Right kidney (tissue), 1 donor: ENCODE data around the gene PAN3.

ENCODE experiments used
- DNase-seq: peaks from one replicate; pipeline ENCODE4 v3.0.0-alpha.2; 2016

Gene PAN3

GRCh38 chr13:28220166-28220565 lies 81.8 kb downstream of the PAN3 start:
- no peak for DNase-seq

GRCh38 chr13:28229522-28230411 lies 91.4 kb downstream of the PAN3 start:
- no peak for DNase-seq

DNA sequence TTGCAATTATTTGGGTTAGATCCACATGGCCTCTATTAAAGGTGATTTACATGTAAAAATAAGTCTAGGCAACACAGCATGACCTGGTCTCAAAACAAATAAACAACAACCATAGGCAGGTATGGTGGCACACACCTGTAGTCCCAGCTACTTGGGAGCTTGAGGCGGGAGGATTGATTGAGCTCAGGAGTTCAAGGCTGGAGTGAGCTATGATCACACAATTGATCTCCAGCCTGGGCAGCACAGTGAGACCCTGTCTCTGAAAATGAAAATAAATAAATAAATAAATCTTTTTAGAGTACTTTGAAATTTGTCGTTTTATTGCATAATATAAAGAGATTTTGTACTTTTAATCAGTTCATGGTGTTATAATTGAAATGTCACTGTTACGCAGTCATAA lies 93.3 kb downstream of the PAN3 start:
- DNase-seq: no peak

DNA sequence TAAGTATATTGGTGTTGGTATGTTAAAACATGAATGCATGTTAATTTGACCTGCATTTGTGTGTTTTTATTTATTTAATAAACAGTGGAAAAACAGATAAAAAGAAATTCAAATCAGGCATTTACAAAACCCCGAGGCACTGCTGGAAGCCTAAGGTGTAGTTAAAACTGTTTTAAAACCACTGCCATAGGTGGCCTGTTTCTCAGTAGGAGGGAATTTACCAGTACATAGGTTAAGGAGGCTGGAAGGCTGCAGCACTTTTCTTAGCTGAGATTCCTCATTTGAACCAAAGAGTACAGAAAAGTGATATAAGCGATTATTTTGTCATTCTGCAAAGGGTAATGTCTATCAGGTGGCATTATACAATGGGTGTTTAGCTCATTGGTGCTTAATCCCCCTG lies 99.6 kb downstream of the PAN3 start:
- DNase-seq: no peak

GRCh38 chr13:28239374-28239773 lies 101.0 kb downstream of the PAN3 start:
- no peak for DNase-seq

DNA sequence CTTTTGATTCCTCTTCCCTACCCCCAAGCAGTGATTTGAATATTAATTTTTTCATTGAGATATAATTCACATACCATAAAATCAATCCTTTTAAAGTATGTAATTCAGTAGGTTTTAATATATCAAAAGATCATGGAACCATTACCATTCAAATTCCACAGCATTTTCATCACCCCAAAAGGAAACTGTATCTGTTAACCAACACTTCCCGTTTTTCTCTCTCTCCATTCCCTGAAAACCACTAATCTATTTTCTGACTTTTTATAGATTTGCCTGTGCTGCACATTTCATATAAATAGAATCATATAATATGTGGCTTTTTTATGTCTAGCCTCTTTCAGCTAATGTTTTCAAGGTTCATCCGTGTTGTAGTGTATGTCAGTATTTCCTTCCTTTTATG lies 107.1 kb downstream of the PAN3 start:
- no peak for DNase-seq

DNA sequence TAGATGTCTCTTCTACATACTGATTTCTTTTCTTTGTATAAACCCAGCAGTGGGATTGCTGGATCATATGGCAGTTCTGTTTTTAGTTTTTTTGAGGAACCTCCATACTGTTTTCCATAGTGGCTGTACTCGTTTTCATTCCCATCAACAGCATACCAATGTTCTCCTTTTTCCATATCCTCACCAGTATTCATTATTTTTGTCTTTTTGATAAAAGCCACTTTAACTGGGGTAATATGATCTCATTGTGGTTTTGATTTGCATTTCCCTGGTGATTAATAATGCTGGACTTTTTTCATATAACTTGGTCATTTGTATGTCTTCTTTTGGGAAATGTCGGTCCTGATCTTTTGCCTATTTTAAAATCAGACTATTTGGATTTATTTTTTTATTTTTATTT lies 108.5 kb downstream of the PAN3 start:
- DNase-seq: no peak

- no peak for DNase-seq
Observed at GRCh38 chr13:28248080-28248479, 109.7 kb downstream of the PAN3 start.

DNA sequence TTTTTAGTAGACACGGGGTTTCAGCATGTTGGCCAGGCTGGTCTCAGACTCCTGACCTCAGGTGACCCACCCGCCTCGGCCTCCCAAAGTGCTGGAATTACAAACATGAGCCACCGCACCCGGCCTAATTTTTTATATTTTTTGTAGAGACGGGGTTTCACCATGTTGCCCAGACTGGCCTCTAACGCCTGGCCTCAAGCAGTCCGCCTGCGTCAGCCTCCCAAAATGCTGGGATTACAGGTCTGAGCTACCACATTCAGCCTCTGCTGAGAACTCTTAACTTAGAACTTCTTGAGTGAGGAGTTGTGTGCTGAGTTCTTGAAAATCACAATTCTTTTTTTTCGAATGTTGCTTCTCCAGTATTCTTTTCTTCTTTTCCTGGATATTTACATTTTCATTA lies 112.2 kb downstream of the PAN3 start:
- no peak for DNase-seq

- DNase-seq: no peak
Observed at GRCh38 chr13:28251466-28251865, 113.1 kb downstream of the PAN3 start.

- DNase-seq: no peak
Observed at GRCh38 chr13:28252547-28252946, 114.2 kb downstream of the PAN3 start.

GRCh38 chr13:28257305-28257704 lies 119.0 kb downstream of the PAN3 start:
- no peak for DNase-seq

DNA sequence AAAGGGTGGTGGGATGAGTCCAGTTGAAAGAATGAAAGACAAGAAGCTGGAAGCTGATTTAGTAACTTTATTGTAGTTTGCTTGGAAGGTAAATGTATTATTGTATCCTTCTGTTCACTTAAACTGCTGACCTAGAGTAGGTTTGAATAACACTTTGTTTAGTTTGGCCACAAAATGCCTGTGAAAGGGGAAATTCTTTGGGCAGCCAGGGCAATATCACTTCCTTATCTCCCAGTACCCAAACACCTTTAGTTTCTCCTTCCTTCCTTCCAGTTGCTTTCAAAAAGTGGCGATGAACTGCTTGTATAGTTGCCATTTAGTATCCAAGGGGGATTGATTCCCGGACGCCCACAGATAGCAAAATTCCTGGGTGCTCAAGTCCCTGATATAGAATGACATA lies 120.1 kb downstream of the PAN3 start:
- DNase-seq: no peak

- no peak for DNase-seq
Observed at GRCh38 chr13:28267497-28267896, 129.2 kb downstream of the PAN3 start.

GRCh38 chr13:28268800-28269223 lies 130.5 kb downstream of the PAN3 start:
- DNase-seq: no peak

- no peak for DNase-seq
Observed at GRCh38 chr13:28271056-28271840, 132.9 kb downstream of the PAN3 start.

DNA sequence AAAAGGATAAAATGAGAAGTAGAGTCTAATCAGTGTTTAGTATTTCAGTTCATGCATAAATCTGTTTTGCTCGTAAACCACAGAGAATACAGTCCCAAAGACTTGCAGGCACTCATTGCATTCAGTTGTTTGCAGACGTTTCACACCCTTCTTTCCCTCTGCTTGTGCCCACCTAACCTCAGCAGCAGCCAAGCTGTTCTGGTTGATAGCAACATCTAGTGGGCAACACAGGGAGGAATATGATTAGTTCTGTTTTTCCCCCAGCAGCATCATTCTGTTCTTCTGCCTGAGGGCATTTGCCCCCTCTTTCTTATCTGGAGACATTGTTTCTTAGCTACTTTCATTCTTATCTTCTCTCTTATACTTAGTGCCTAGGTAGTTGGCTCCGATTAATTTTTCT lies 135.6 kb downstream of the PAN3 start:
- DNase-seq: no peak

DNA sequence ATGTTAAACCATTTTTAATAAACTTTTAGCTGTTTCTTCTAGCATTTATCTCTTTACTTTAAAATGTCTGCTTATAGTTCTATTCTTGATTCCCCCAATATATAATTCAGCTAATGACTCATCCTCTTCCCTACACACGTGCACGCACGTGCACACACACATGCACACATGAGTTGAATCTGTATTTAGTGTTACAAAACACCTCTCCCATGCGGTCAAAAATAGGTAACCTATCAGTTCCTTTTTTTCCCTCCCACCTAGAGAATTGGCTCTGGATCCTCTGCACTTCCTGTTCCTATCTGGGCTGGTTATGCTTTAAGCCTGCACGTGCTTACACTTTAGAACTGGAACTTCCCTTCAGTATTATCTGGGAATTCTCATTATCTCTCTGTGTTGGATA lies 144.1 kb downstream of the PAN3 start:
- no peak for DNase-seq

- no peak for DNase-seq
Observed at GRCh38 chr13:28283600-28283999, 145.3 kb downstream of the PAN3 start.

DNA sequence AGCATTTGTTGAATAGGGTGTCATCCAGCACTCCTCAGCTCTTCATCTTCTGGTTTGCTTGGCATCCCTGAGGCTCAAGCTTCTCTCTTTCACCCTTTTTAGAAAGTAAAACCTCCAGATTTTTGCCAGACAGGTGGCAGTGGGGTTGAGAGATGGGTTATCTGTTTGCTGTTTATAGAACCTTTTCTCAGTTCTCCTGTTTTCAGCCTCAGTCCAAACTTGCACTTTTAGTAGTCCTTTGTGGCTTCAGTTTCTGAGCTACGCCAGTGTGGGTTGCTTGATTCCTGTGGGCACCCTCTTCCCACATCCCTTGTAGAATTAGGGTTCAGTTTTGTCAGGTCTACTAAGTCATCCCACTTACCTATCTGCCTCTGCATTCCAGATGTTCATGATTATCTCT lies 147.9 kb downstream of the PAN3 start:
- DNase-seq: no peak

DNA sequence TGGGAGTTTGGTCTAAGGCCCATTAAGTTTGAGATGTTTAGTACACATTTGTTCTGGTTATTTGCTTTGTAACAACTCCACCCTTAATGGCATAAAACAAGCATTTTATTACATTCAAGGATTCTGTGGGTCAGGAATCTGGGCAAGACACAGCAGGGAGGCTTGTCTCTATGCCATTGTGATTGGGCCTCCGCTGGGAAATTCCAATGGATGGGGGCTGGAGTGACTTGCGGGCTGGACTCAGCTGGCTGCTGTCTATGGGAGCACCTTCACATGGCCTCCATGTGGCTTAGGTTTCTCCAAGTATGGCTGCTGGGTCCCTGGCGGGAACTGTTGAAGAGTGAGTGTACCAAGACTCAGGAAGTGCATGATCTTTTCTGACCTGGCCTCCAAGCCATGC lies 159.0 kb downstream of the PAN3 start:
- no peak for DNase-seq

DNA sequence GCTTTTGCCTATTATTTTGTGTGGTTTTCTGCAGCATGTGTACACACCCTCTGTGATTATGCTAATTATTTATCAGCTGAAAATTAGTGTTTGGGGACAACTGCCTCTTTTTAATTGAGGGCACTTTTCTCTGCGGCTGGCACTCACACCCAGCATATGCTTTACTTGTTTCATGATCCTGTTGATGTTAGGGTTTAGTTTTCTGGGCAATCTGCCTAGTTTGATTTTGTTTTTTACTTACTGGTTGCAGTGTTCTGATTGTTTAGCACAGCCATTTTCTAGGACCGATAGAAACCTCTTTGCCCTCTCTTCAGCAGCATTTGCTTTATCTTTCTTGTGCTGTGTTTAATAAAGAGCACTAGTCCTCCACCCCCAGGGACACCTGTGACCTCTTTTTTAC lies 161.6 kb downstream of the PAN3 start:
- no peak for DNase-seq

DNA sequence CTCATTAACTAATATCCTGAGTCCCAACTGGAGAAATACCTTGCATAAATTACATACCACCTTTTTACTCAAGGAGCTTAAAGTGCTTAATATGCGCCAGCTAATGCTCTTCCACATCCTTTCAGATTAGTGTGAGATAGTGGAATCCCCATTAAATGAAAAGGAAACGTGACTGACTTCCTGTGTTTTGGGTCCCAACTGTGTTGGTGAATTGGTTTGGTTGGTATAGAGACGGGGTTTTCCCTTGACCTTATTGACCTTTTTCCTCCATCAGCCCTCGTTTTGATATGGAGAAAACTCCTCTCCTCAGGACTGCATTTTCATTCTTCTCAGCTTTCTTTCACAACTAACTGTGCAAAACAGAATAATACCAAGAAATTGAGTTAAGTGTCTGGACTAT lies 163.5 kb downstream of the PAN3 start:
- DNase-seq: no peak

- no peak for DNase-seq
Observed at GRCh38 chr13:28306325-28306724, 168.0 kb downstream of the PAN3 start.
